HCT116 (cell line): ENCODE results near the gene MAP4K1. TPM values are rescaled to one million over a fixed set of nuclear protein-coding genes. Genes with fewer than 3 reads are reported as not detected.
A peak's percentile ranks its signal among the peaks of the same experiment; 100 is the strongest.

ENCODE experiments used
- ATAC-seq: fragments of 200-7000 bp; cut with Tn5 transposase; 2 replicates; pipeline ENCODE4 v1.9.1; 2020; ENCODE audit warnings: mild to moderate bottlenecking, moderate library complexity
- BruUV-seq: library from RNA; stranded (reverse); fragments of 400-500 nt; replicated peaks from 2 replicates; lab custom pipeline; 2021; lab: Mats Ljungman, UMichigan
- CTCF ChIA-PET: fragments of 300-600 bp; sonication (Branson Sonifier 250); formaldehyde crosslinking; loops from one replicate; lab custom pipeline; 2021; ENCODE audit warnings: antibody characterized with exemption; lab: Charles Lee
- POLR2A ChIA-PET: fragments of 300-600, 350-600 bp; sonication (Branson Sonifier 250); formaldehyde crosslinking; loops from one replicate; lab custom pipeline; 2021; ENCODE audit warnings: antibody characterized with exemption; lab: Charles Lee
- RAD21 ChIA-PET, 2 experiments: fragments of 300-600 bp; sonication (Branson Sonifier 250); formaldehyde crosslinking; loops; one replicate each; lab custom pipeline; 2023; ENCODE audit warnings: low total read pairs in 2 of 2; ENCODE audit not compliant: uncharacterized antibody in 2 of 2, unreplicated experiment in 2 of 2, low non-redundant PET in 1 of 2; lab: Charles Lee
- DNase-seq: peaks from one replicate; pipeline ENCODE4 v3.0.0-alpha.2; 2010; ENCODE audit warnings: low read depth, low spot score
- H2AFZ ChIP-seq: fragments of 200-600 bp; shearing (Covaris generic), sonication (generic); 2 replicates; pipeline ENCODE4 v1.6.1; 2017; ENCODE audit warnings: low read depth, mixed run types, mixed read lengths, antibody characterized with exemption, low read length; ENCODE audit not compliant: poor library complexity, severe bottlenecking
- H3K27ac ChIP-seq: 2 replicates; pipeline ENCODE4 v1.5.1; 2012; ENCODE audit warnings: low read depth, low read length
- H3K27me3 ChIP-seq: fragments of 200-600 bp; sonication (generic); 2 replicates; pipeline ENCODE4 v1.6.1; 2016; ENCODE audit warnings: mixed run types, low read length, mixed read lengths; ENCODE audit not compliant: insufficient read depth
- H3K36me3 ChIP-seq, 2 experiments: fragments of 200-500 bp in 1 of 2; fragments of 200-600 bp in 1 of 2; sonication (Bioruptor generic) in 1 of 2; sonication (generic) in 1 of 2; 2 replicates each; pipeline versions ENCODE4 v1.5.1 to v1.6.1; 2014 to 2016; ENCODE audit warnings: low read length in 2 of 2, inconsistent platforms in 1 of 2, mixed read lengths in 1 of 2, mixed run types in 1 of 2; ENCODE audit not compliant: insufficient read depth in 2 of 2, control insufficient read depth in 1 of 2
- H3K4me1 ChIP-seq, 2 experiments: fragments of 200-600 bp in 1 of 2; sonication (generic) in 1 of 2; 2 replicates each; pipeline versions ENCODE4 v1.5.1 to v1.6.1; 2012 to 2017; ENCODE audit warnings: low read length in 2 of 2, inconsistent platforms in 1 of 2, mild to moderate bottlenecking in 1 of 2, mixed read lengths in 1 of 2, mixed run types in 1 of 2, moderate library complexity in 1 of 2; ENCODE audit not compliant: insufficient read depth in 2 of 2, control insufficient read depth in 1 of 2
- H3K4me2 ChIP-seq: fragments of 200-600 bp; sonication (generic); 2 replicates; pipeline ENCODE4 v1.6.1; 2017; ENCODE audit warnings: mixed run types, low read length, mixed read lengths
- H3K4me3 ChIP-seq, 2 experiments: fragments of 200-600 bp in 1 of 2; sonication (generic) in 1 of 2; replicated peaks in 1 of 2; 2 replicates each; pipeline ENCODE4 v1.5.1; 2011 to 2016; ENCODE audit warnings: low read length in 2 of 2, control low read depth in 1 of 2, low read depth in 1 of 2, mild to moderate bottlenecking in 1 of 2, mixed read lengths in 1 of 2, mixed run types in 1 of 2
- H3K79me2 ChIP-seq: fragments of 200-600 bp; sonication (generic); 2 replicates; pipeline ENCODE4 v1.6.1; 2017; ENCODE audit warnings: mild to moderate bottlenecking, mixed run types, low read length, moderate library complexity, mixed read lengths; ENCODE audit not compliant: insufficient read depth
- H3K9ac ChIP-seq: fragments of 200-600 bp; sonication (generic); 2 replicates; pipeline ENCODE4 v1.6.1; 2016; ENCODE audit warnings: low read length, mixed read lengths
- H3K9me2 ChIP-seq: fragments of 200-600 bp; sonication (generic), shearing (Covaris generic); 2 replicates; pipeline ENCODE4 v1.6.1; 2017; ENCODE audit warnings: mixed run types, mild to moderate bottlenecking, moderate library complexity; ENCODE audit not compliant: insufficient read depth
- H3K9me3 ChIP-seq, 2 experiments: fragments of 200-500 bp in 1 of 2; fragments of 200-600 bp in 1 of 2; sonication (Bioruptor generic) in 1 of 2; sonication (generic) in 1 of 2; 2 replicates each; pipeline ENCODE4 v1.6.1; 2014 to 2017; ENCODE audit warnings: low read length in 2 of 2, mixed read lengths in 2 of 2, inconsistent platforms in 1 of 2, low read depth in 1 of 2, mild to moderate bottlenecking in 1 of 2, mixed run types in 1 of 2, moderate library complexity in 1 of 2; ENCODE audit not compliant: control insufficient read depth in 1 of 2, insufficient read depth in 1 of 2
- H4K20me1 ChIP-seq: fragments of 200-600 bp; sonication (generic), shearing (Covaris generic); 2 replicates; pipeline ENCODE4 v1.6.1; 2017; ENCODE audit warnings: mixed run types, mild to moderate bottlenecking, moderate library complexity; ENCODE audit not compliant: insufficient read depth
- FOSL1 ChIP-seq: IDR thresholded peaks from 2 replicates; pipeline ENCODE4 v1.6.1; 2012; ENCODE audit warnings: low read depth
- POLR2A ChIP-seq: IDR thresholded peaks from 2 replicates; pipeline ENCODE4 v1.7.0; 2011; ENCODE audit warnings: borderline replicate concordance; ENCODE audit not compliant: insufficient read depth, insufficient read length; ENCODE audit errors: extremely low read depth
- SRF ChIP-seq: IDR thresholded peaks from 2 replicates; pipeline ENCODE4 v1.6.1; 2012; ENCODE audit warnings: low read depth
- ZNF274 ChIP-seq: fragments of 200-500 bp; sonication (Bioruptor generic); IDR thresholded peaks from 2 replicates; pipeline ENCODE4 v1.6.1; 2014; ENCODE audit warnings: mild to moderate bottlenecking, low read depth, low read length, inconsistent platforms
- intact Hi-C: fragments of 100-400 bp; cut with micrococcal nuclease; formaldehyde crosslinking; loops from 2 replicates; pipeline ENCODE4 v1.10.0; 2022
- total RNA-seq: library from RNA; stranded (reverse); gene quantifications from one replicate; pipeline ENCODE4 v1.2.1, GENCODE V29; 2021; ENCODE audit not compliant: unreplicated experiment
- TF ChIP-seq, protein P1 (sequence below): IDR thresholded peaks from 2 replicates; pipeline ENCODE4 v1.6.1; 2012
- TF ChIP-seq, protein P2 (sequence below): IDR thresholded peaks from 2 replicates; pipeline ENCODE4 v1.6.1; 2012; ENCODE audit warnings: low read depth
- TF ChIP-seq, protein P3 (sequence below): IDR thresholded peaks from 2 replicates; pipeline ENCODE4 v1.6.1; 2012

The MAP4K1 gene
- total RNA-seq, 1 experiment from 2014 or later, result 9.1 TPM

DNA sequence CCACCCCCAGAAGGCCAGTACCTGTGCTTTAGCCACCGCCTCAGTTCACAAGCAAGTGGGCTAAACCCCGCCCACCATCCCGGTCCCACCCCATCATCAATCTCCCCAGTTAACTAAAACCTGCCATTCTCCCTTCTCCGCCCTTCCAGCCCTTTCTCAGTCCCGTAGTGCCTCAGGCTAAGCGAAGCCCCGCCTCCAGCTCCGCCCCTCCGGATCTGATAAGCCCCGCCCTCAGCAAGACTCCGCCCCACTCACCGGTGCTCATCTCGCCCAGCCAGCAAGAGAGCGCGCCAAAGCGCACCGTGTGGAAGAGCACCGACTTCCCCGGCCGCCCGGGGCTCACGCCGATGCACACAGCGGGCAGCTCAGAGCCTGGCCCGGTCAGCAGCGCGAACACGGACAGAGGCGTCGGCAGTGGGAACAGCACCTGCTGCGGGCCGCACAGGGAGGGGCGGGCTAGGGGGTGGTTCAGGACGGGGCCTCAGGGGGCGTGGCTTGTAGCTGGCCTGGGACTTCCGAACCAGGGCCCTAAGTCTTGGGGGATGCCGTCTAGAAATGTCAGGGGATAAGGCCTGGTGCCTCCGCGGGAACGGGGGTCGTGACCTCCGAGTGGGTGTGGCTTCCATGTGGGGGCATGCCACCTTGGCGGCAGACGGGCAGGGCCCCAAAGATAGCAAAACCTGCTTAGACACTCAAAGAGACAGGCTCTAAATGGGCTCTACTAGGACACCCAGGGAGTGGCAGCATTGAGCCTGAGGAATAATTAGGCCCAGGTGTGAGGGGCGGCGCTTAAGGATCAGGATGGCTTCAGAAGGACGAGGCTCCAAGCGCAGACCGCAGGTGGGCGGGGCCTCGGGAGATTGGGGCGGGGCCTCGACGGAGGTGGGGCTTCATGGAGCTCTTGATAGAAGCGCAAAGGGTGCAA is 21.4 kb downstream of the MAP4K1 start:
- peaks cover 5 to 19% of the 10 kb centered on the region in 2 experiments; a peak in 3 of 4 replicates for H3K4me1 ChIP-seq
- CTCF ChIA-PET, result interaction anchor here (0.7 to 1.8 kb wide), 4 partner anchors 10 to 292 kb away, joined by 3 to 6 read pairs (median 4); no protein-coding TSS in a partner anchor
- peak overlapping the region; percentile 11; the same call in 1 of the 2 replicates for H3K9ac ChIP-seq
- no peaks in the 10 kb centered on the region for H3K79me2 ChIP-seq
- peak overlapping the region; percentile 82 for H3K4me2 ChIP-seq
- peak overlapping the region; percentile 32 to 45 for H3K4me3 ChIP-seq
- H2AFZ ChIP-seq, result peak overlapping the region; percentile 35
- ATAC-seq, result peak; percentile 88
- intact Hi-C loops, result no loop called here
- H3K9me3 ChIP-seq, result no peaks in the 10 kb centered on the region
- DNase-seq, result peak; percentile 71
- BruUV-seq, result no TSS peak
- peak overlapping the region; percentile 55; the same call in 1 of the 2 replicates for H3K27ac ChIP-seq
- TF ChIP-seq, protein P1, sequence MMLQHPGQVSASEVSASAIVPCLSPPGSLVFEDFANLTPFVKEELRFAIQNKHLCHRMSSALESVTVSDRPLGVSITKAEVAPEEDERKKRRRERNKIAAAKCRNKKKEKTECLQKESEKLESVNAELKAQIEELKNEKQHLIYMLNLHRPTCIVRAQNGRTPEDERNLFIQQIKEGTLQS, result no peak
- TF ChIP-seq SRF (no peak), FOSL1 (no peak), POLR2A (no peak), ZNF274 (no peak)
- TF ChIP-seq, protein P2, sequence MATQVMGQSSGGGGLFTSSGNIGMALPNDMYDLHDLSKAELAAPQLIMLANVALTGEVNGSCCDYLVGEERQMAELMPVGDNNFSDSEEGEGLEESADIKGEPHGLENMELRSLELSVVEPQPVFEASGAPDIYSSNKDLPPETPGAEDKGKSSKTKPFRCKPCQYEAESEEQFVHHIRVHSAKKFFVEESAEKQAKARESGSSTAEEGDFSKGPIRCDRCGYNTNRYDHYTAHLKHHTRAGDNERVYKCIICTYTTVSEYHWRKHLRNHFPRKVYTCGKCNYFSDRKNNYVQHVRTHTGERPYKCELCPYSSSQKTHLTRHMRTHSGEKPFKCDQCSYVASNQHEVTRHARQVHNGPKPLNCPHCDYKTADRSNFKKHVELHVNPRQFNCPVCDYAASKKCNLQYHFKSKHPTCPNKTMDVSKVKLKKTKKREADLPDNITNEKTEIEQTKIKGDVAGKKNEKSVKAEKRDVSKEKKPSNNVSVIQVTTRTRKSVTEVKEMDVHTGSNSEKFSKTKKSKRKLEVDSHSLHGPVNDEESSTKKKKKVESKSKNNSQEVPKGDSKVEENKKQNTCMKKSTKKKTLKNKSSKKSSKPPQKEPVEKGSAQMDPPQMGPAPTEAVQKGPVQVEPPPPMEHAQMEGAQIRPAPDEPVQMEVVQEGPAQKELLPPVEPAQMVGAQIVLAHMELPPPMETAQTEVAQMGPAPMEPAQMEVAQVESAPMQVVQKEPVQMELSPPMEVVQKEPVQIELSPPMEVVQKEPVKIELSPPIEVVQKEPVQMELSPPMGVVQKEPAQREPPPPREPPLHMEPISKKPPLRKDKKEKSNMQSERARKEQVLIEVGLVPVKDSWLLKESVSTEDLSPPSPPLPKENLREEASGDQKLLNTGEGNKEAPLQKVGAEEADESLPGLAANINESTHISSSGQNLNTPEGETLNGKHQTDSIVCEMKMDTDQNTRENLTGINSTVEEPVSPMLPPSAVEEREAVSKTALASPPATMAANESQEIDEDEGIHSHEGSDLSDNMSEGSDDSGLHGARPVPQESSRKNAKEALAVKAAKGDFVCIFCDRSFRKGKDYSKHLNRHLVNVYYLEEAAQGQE, result no peak
- TF ChIP-seq, protein P3, sequence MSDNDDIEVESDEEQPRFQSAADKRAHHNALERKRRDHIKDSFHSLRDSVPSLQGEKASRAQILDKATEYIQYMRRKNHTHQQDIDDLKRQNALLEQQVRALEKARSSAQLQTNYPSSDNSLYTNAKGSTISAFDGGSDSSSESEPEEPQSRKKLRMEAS, result peak; percentile 92
- TF ChIP-seq, all 23 proteins: peak for 1
- Histone ChIP-seq H3K36me3 (no peaks in the 10 kb centered on the region), H3K9me2 (no peaks in the 10 kb centered on the region), H4K20me1 (no peaks in the 10 kb centered on the region), H3K27me3 (no peaks in the 10 kb centered on the region)
- RAD21 ChIA-PET, result no interaction called here
- POLR2A ChIA-PET, result no interaction called here
